ENCODE results near the gene APBA2. TPM values are rescaled to one million over a fixed set of nuclear protein-coding genes. Genes with fewer than 3 reads are reported as not detected.

The APBA2 gene
- total and polyA plus RNA-seq, 2 of the 13 experiments (the other 11 are each of a cell fraction or from before 2014, with no cell fraction given), result 0.62 to 2.3 TPM

- H3K79me2 ChIP-seq (ENCODE audit: insufficient read depth, low read length), result no peaks in the 10 kb centered on the region
- ChIA-PET POLR2A (no interaction called here), CTCF (ENCODE audit: low intra/inter-chr PET ratio, low total read pairs) (no interaction called here)
- H3K27ac ChIP-seq (ENCODE audit: extremely low read length, insufficient read depth, low read length), result no peak overlapping the region
- FAIRE-seq (no peak), ATAC-seq (peak; percentile 38; the same call in 1 of the 3 replicates), DNase-seq (ENCODE audit: low spot score) (no peak)
- no peak overlapping the region for H2AFZ ChIP-seq (ENCODE audit: low read length)
- H3K9ac ChIP-seq (ENCODE audit: insufficient read depth, low read depth, low read length), result no peak overlapping the region
- H4K20me1 ChIP-seq (ENCODE audit: insufficient read depth, low read length), result no peaks in the 10 kb centered on the region
- H3K36me3 ChIP-seq (replicated peaks in 1 of 2; ENCODE audit: control insufficient read depth in 1 of 2, insufficient read depth in 2 of 2, low read length in 2 of 2), result no peaks in the 10 kb centered on the region
- no TSS peak for BruUV-seq (replicated peaks)
- peaks cover 0 to 10% of the 10 kb centered on the region in 2 experiments; a peak in 2 of 5 replicates for H3K27me3 ChIP-seq (ENCODE audit: control insufficient read depth in 1 of 2, insufficient read depth in 2 of 2, low read length in 2 of 2)
- 31% methylated on average over 5 of the region's 5 CpGs for WGBS (ENCODE audit: low lambda C conversion rate)
- 0 out of 2 replicates have a peak, but pooled peaks have one; percentile 22 for TF ChIP-seq RARA (CRISPR knock-in tag; IDR thresholded peaks at IDR 0.05)
- 0 out of 2 replicates have a peak, but pooled peaks have one; percentile 26 for TF ChIP-seq FOXA3 (CRISPR knock-in tag; IDR thresholded peaks at IDR 0.05)
- TF ChIP-seq GATAD2A (CRISPR knock-in tag; IDR thresholded peaks at IDR 0.05), result 0 out of 2 replicates have a peak, but pooled peaks have one; percentile 38
- TF ChIP-seq ZNF362 (CRISPR knock-in tag; IDR thresholded peaks at IDR 0.05; ENCODE audit: borderline replicate concordance), result no peak
- peak; percentile 43 for TF ChIP-seq PAXIP1 (CRISPR knock-in tag; conservative IDR thresholded peaks at IDR 0.05)
- H3K9me3 ChIP-seq (ENCODE audit: low read length), result no peaks in the 10 kb centered on the region
- no peak overlapping the region for H3K4me2 ChIP-seq (ENCODE audit: low read depth, low read length)
- H3K4me3 ChIP-seq (replicated peaks in 1 of 3; ENCODE audit: insufficient read depth in 1 of 3, low read depth in 2 of 3, low read length in 3 of 3), result no peak overlapping the region
- in situ Hi-C loops (cut with HindIII; ENCODE audit: extremely low pct_ligation_motif_present, low pct_unique_long_range_greater_than_20kb) (no loop called here), intact Hi-C loops (cut with micrococcal nuclease; ENCODE audit: unreplicated experiment) (no loop called here)
- H3K4me1 ChIP-seq (ENCODE audit: insufficient read depth, low read length), result peaks cover 25% of the 10 kb centered on the region
Observed at GRCh38 chr15:28880680-28881079, 5.1 kb upstream of the APBA2 start.

Data from HepG2 (cell line).